ENCODE data around the gene CACNA1G.

- no peak for TF ChIP-seq ZNF217 (CRISPR knock-in tag; IDR thresholded peaks at IDR 0.05)
- TF ChIP-seq TAF7 (tag; IDR thresholded peaks at IDR 0.05), result no peak
- TF ChIP-seq DDX20 (tag; IDR thresholded peaks at IDR 0.05; ENCODE audit: low read depth), result no peak
- no peak for TF ChIP-seq RFX5 (IDR thresholded peaks at IDR 0.05; ENCODE audit: low read depth, low read length)
- TF ChIP-seq MXI1 (IDR thresholded peaks at IDR 0.05; ENCODE audit: low read depth, low read length), result no peak
- no peak for TF ChIP-seq HDAC6 (IDR thresholded peaks at IDR 0.05; ENCODE audit: low read depth, low read length)
- no peak for TF ChIP-seq ZNF408 (CRISPR knock-in tag; IDR thresholded peaks at IDR 0.05; ENCODE audit: low read depth)
- TF ChIP-seq MAZ (CRISPR knock-in tag; conservative IDR thresholded peaks at IDR 0.05 in 1 of 2, IDR thresholded peaks at IDR 0.05 in 1 of 2), result no peak
- no peak for TF ChIP-seq RNF2 (IDR thresholded peaks at IDR 0.05)
- TF ChIP-seq GMEB1 (CRISPR knock-in tag; IDR thresholded peaks at IDR 0.05), result no peak
- TF ChIP-seq MNT (conservative IDR thresholded peaks at IDR 0.05), result no peak
- no peak for TF ChIP-seq CTCF (IDR thresholded peaks at IDR 0.05 in 2 of 3, conservative IDR thresholded peaks at IDR 0.05 in 1 of 3; ENCODE audit: insufficient read depth in 2 of 3, low read depth in 1 of 3, low read length in 3 of 3)
Observed at GRCh38 chr17:50532452-50533024, 28.0 kb upstream of the CACNA1G start, which contains the start of gene EPN3.
